H9 (cell line): ENCODE results near the gene DMBT1. TPM values are rescaled to one million over a fixed set of nuclear protein-coding genes. Genes with fewer than 3 reads are reported as not detected.

Experiments
- DNase-seq: peaks from one replicate; pipeline ENCODE4 v3.0.0-alpha.2; 2017
- H2AFZ ChIP-seq: one replicate; pipeline ENCODE4 v1.6.1; 2013; ENCODE audit warnings: mild to moderate bottlenecking, low read length, control low read depth, moderate library complexity
- H2AK5ac ChIP-seq: 2 replicates; pipeline ENCODE4 v1.6.1; 2013; ENCODE audit warnings: low read length, control low read depth, mixed read lengths; ENCODE audit not compliant: insufficient read length
- H2BK120ac ChIP-seq: one replicate; pipeline ENCODE4 v1.6.1; 2013; ENCODE audit warnings: low read depth, mild to moderate bottlenecking, low read length, control low read depth, inconsistent platforms; ENCODE audit not compliant: poor library complexity, severe bottlenecking
- H2BK12ac ChIP-seq: 2 replicates; pipeline ENCODE4 v1.6.1; 2013; ENCODE audit warnings: low read length, control low read depth, mixed read lengths, low read depth; ENCODE audit not compliant: insufficient read length
- H2BK15ac ChIP-seq: 2 replicates; pipeline ENCODE4 v1.6.1; 2013; ENCODE audit warnings: low read depth, low read length, control low read depth
- H2BK20ac ChIP-seq: one replicate; pipeline ENCODE4 v1.6.1; 2013; ENCODE audit warnings: low read depth, mild to moderate bottlenecking, low read length, control low read depth, inconsistent platforms; ENCODE audit not compliant: poor library complexity, severe bottlenecking
- H2BK5ac ChIP-seq: 2 replicates; pipeline ENCODE4 v1.6.1; 2013; ENCODE audit warnings: low read length, control low read depth, mixed read lengths; ENCODE audit not compliant: insufficient read length
- H3K14ac ChIP-seq: 2 replicates; pipeline ENCODE4 v1.6.1; 2013; ENCODE audit warnings: low read length, control low read depth; ENCODE audit not compliant: insufficient read depth
- H3K18ac ChIP-seq: 2 replicates; pipeline ENCODE4 v1.6.1; 2013; ENCODE audit warnings: low read depth, mild to moderate bottlenecking, mixed read lengths, low read length, control low read depth; ENCODE audit not compliant: insufficient read length
- H3K23ac ChIP-seq: 2 replicates; pipeline ENCODE4 v1.6.1; 2013; ENCODE audit warnings: low read length, control low read depth, mixed read lengths, low read depth; ENCODE audit not compliant: insufficient read length
- H3K23me2 ChIP-seq: 2 replicates; pipeline ENCODE4 v1.6.1; 2013; ENCODE audit warnings: low read depth, mild to moderate bottlenecking, mixed read lengths, low read length, control low read depth; ENCODE audit not compliant: insufficient read length, poor library complexity, severe bottlenecking
- H3K27ac ChIP-seq: 2 replicates; pipeline ENCODE4 v1.5.1; 2013; ENCODE audit warnings: low read length, control low read depth, mixed read lengths, low read depth; ENCODE audit not compliant: insufficient read length
- H3K27me3 ChIP-seq: 2 replicates; pipeline ENCODE4 v1.6.1; 2013; ENCODE audit warnings: low read length, control low read depth, inconsistent platforms; ENCODE audit not compliant: insufficient read depth
- H3K4ac ChIP-seq: 2 replicates; pipeline ENCODE4 v1.6.1; 2013; ENCODE audit warnings: low read depth, mild to moderate bottlenecking, control low read depth, inconsistent platforms, low read length, moderate library complexity
- H3K4me1 ChIP-seq: 2 replicates; pipeline ENCODE4 v1.6.1; 2013; ENCODE audit warnings: low read length, control low read depth, inconsistent platforms; ENCODE audit not compliant: insufficient read depth
- H3K4me2 ChIP-seq: 2 replicates; pipeline ENCODE4 v1.6.1; 2013; ENCODE audit warnings: low read length, control low read depth, mixed read lengths; ENCODE audit not compliant: insufficient read length, insufficient read depth
- H3K56ac ChIP-seq: 2 replicates; pipeline ENCODE4 v1.6.1; 2013; ENCODE audit warnings: low read depth, mild to moderate bottlenecking, mixed read lengths, low read length, control low read depth; ENCODE audit not compliant: insufficient read length
- H3K79me1 ChIP-seq: 2 replicates; pipeline ENCODE4 v1.6.1; 2013; ENCODE audit warnings: low read depth, mild to moderate bottlenecking, moderate library complexity, low read length, control low read depth, inconsistent platforms; ENCODE audit not compliant: insufficient read depth, poor library complexity, severe bottlenecking
- H3K79me2 ChIP-seq: 2 replicates; pipeline ENCODE4 v1.6.1; 2013; ENCODE audit warnings: low read length, control low read depth, inconsistent platforms; ENCODE audit not compliant: insufficient read depth
- H3K9ac ChIP-seq: 2 replicates; pipeline ENCODE4 v1.6.1; 2013; ENCODE audit warnings: low read length, control low read depth, mixed read lengths; ENCODE audit not compliant: insufficient read length; ENCODE audit errors: extremely low read depth
- H3K9me3 ChIP-seq: one replicate; pipeline ENCODE4 v1.6.1; 2013; ENCODE audit warnings: low read depth, low read length, inconsistent platforms; ENCODE audit not compliant: control insufficient read depth
- H3T11ph ChIP-seq: one replicate; pipeline ENCODE4 v1.6.1; 2013; ENCODE audit warnings: mild to moderate bottlenecking, low read length, control low read depth, inconsistent platforms
- H4K20me1 ChIP-seq: one replicate; pipeline ENCODE4 v1.6.1; 2013; ENCODE audit not compliant: control insufficient read depth, insufficient read length, insufficient read depth
- H4K5ac ChIP-seq: 2 replicates; pipeline ENCODE4 v1.6.1; 2013; ENCODE audit warnings: low read depth, mild to moderate bottlenecking, mixed read lengths, low read length, control low read depth; ENCODE audit not compliant: insufficient read length
- H4K8ac ChIP-seq: replicated peaks from 2 replicates; pipeline ENCODE4 v1.6.1; 2013; ENCODE audit warnings: low read length, control low read depth, mixed read lengths, low read depth; ENCODE audit not compliant: insufficient read length
- H4K91ac ChIP-seq: 2 replicates; pipeline ENCODE4 v1.6.1; 2013; ENCODE audit warnings: low read depth, mild to moderate bottlenecking, moderate library complexity, mixed read lengths, low read length, control low read depth; ENCODE audit not compliant: insufficient read length
- H3K27ac Mint-ChIP-seq, 3 experiments: 2 replicates in 2 of 3; 3 replicates in 1 of 3; pipeline ENCODE4 v1.8.0; 2020 to 2021; ENCODE audit warnings: mixed read lengths in 3 of 3, mild to moderate bottlenecking in 1 of 3, moderate library complexity in 1 of 3
- H3K27me3 Mint-ChIP-seq: 2 replicates; pipeline ENCODE4 v1.8.0; 2021; ENCODE audit warnings: low read depth, mild to moderate bottlenecking, moderate library complexity, mixed read lengths
- H3K36me3 Mint-ChIP-seq, 3 experiments: 2 replicates in 2 of 3; 3 replicates in 1 of 3; pipeline ENCODE4 v1.8.0; 2020 to 2021; ENCODE audit warnings: low read depth in 3 of 3, mixed read lengths in 3 of 3; ENCODE audit not compliant: insufficient read depth in 1 of 3
- H3K4me1 Mint-ChIP-seq, 2 experiments: 2 replicates each; pipeline ENCODE4 v1.8.0; 2020; ENCODE audit warnings: mixed read lengths in 2 of 2
- H3K4me3 Mint-ChIP-seq, 2 experiments: 2 replicates in 1 of 2; 3 replicates in 1 of 2; pipeline ENCODE4 v1.8.0; 2020 to 2021; ENCODE audit warnings: mild to moderate bottlenecking in 2 of 2, mixed read lengths in 2 of 2, moderate library complexity in 1 of 2
- H3K9me3 Mint-ChIP-seq, 2 experiments: 2 replicates in 1 of 2; 3 replicates in 1 of 2; pipeline ENCODE4 v1.8.0; 2020; ENCODE audit warnings: mild to moderate bottlenecking in 2 of 2, mixed read lengths in 2 of 2, moderate library complexity in 1 of 2
- CTCF ChIP-seq: fragments of 200-600 bp; sonication (generic); conservative IDR thresholded peaks from 3 replicates; pipeline ENCODE4 v1.8.0; 2021; ENCODE audit warnings: antibody characterized with exemption, mild to moderate bottlenecking
- WGBS: extraction: QIAGEN DNeasy Blood & Tissue Kit; methylation state at CpG from one replicate; pipeline ENCODE4 v1.1.7; 2013; ENCODE audit warnings: missing lambda C conversion rate, low lambda C conversion rate, mixed read lengths; ENCODE audit not compliant: insufficient read length; ENCODE audit errors: extremely low coverage; 5-methylcytosine and 5-hydroxymethylcytosine counted together
- total RNA-seq: library from RNA; stranded (reverse); gene quantifications from 2 replicates; pipeline ENCODE4 v1.2.1, GENCODE V29; 2021

The DMBT1 gene
- total RNA-seq, 1 experiment from 2014 or later, result 0.04 TPM

- Mint-ChIP-seq H3K27ac (no peak overlapping the region), H3K27me3 (no peaks in the 10 kb centered on the region; the same call in 1 of the 2 replicates), H3K4me3 (no peak overlapping the region), H3K9me3 (no peaks in the 10 kb centered on the region; a peak in 1 of 5 replicates), H3K4me1 (peaks cover 2 to 3% of the 10 kb centered on the region in 2 experiments; a peak in 3 of 4 replicates), H3K36me3 (no peaks in the 10 kb centered on the region)
- H3K14ac ChIP-seq, result no peak overlapping the region
- no peak overlapping the region for H2AFZ ChIP-seq
- H3T11ph ChIP-seq, result no peak overlapping the region
- no peak overlapping the region for H2BK15ac ChIP-seq
- no peaks in the 10 kb centered on the region for H3K9me3 ChIP-seq
- no peak for TF ChIP-seq CTCF
- WGBS, result no CpG with 5 or more reads among the region's 13 CpGs
- no peak overlapping the region for H2AK5ac ChIP-seq
- no peak overlapping the region for H3K18ac ChIP-seq
- no peaks in the 10 kb centered on the region for H3K79me1 ChIP-seq
- no peak overlapping the region for H3K4me2 ChIP-seq
- H2BK12ac ChIP-seq, result no peak overlapping the region
- no peak overlapping the region for H3K56ac ChIP-seq
- no peak for DNase-seq
- no peaks in the 10 kb centered on the region for H3K4me1 ChIP-seq
- H2BK120ac ChIP-seq, result no peak overlapping the region
- no peak overlapping the region for H2BK20ac ChIP-seq
- H3K79me2 ChIP-seq, result no peaks in the 10 kb centered on the region
- no peak overlapping the region for H4K5ac ChIP-seq
- H3K4ac ChIP-seq, result no peak overlapping the region
- no peak overlapping the region for H3K27ac ChIP-seq
- H3K27me3 ChIP-seq, result no peaks in the 10 kb centered on the region
- no peak overlapping the region for H3K23ac ChIP-seq
- no peak overlapping the region for H3K9ac ChIP-seq
- no peaks in the 10 kb centered on the region for H3K23me2 ChIP-seq
- no peak overlapping the region for H4K91ac ChIP-seq
- no peak overlapping the region for H2BK5ac ChIP-seq
- H4K20me1 ChIP-seq, result no peaks in the 10 kb centered on the region
- H4K8ac ChIP-seq, result no peak overlapping the region
Measured at GRCh38 chr10:122643931-122644534, 83.5 kb downstream of the DMBT1 start.
